Ovary (tissue), 9 donors: ENCODE measurements around the gene DNAJB1. TPM values are rescaled to one million over a fixed set of nuclear protein-coding genes. Genes with fewer than 3 reads are reported as not detected.

Experiments used
- DNase-seq, 5 donors: peaks; one replicate each; pipeline ENCODE4 v3.0.0-alpha.2; 2019 to 2020
- H3K27ac ChIP-seq, 2 donors: fragments of 200-600 bp; one replicate each; pipeline versions ENCODE4 v1.5.1 to v1.8.0; 2019 to 2022
- H3K27me3 ChIP-seq: fragments of 200-600 bp; one replicate; pipeline ENCODE4 v1.8.0; 2022
- H3K36me3 ChIP-seq: fragments of 200-600 bp; sonication (generic); one replicate; pipeline ENCODE4 v1.5.1; 2019
- H3K4me1 ChIP-seq: one replicate; pipeline ENCODE4 v1.8.1; 2013; ENCODE audit warnings: mild to moderate bottlenecking, moderate library complexity; ENCODE audit not compliant: insufficient read depth
- H3K4me3 ChIP-seq: fragments of 200-600 bp; sonication (generic); one replicate; pipeline ENCODE4 v1.5.1; 2017
- H3K9me3 ChIP-seq, 2 donors: fragments of 200-600 bp in 1 of 2; sonication (generic) in 1 of 2; one replicate each; pipeline versions ENCODE4 v1.5.1 to v1.8.1; 2013 to 2019; ENCODE audit warnings: mild to moderate bottlenecking in 1 of 2, moderate library complexity in 1 of 2
- CTCF ChIP-seq, 3 donors: fragments of 450-650 bp in 2 of 3; fragments of 200-600 bp in 1 of 3; IDR thresholded peaks; one replicate each; pipeline versions ENCODE4 v1.5.1 to v1.8.0; 2016 to 2022; ENCODE audit warnings: antibody characterized with exemption in 3 of 3, mild to moderate bottlenecking in 1 of 3
- EP300 ChIP-seq: sonication (generic); formaldehyde crosslinking; IDR thresholded peaks from one replicate; pipeline ENCODE4 v1.6.1; 2017; ENCODE audit warnings: antibody characterized with exemption
- POLR2A ChIP-seq: fragments of 450-650 bp; IDR thresholded peaks from one replicate; pipeline ENCODE4 v1.6.1; 2017; ENCODE audit warnings: antibody characterized with exemption, mild to moderate bottlenecking, moderate library complexity
- WGBS, 3 donors: extraction: QIAGEN DNeasy Blood & Tissue Kit in 1 of 3; methylation state at CpG; one replicate each; pipeline versions ENCODE4 v1.1.5 to v1.1.7; 2013 to 2017; 5-methylcytosine and 5-hydroxymethylcytosine counted together
- intact Hi-C, 4 donors: fragments of 100-400 bp; cut with DNase I; formaldehyde crosslinking; loops; one replicate each; pipeline versions ENCODE4 v1.11.0 to v1.15.1; 2022 to 2023
- polyA plus RNA-seq, 2 donors: library from polyadenylated mRNA; stranded (reverse); fragments of 200-250 nt in 1 of 2; fragments of 350-450 nt in 1 of 2; fragmentation: Illumina TruSeq in 1 of 2; extraction: RNeasy Lipid Tissue Mini Kit (QIAGEN cat#74804) in 1 of 2; gene quantifications; one replicate each; pipeline ENCODE4 v1.2.3, GENCODE V29; 2013 to 2014
- total RNA-seq, 7 donors: library from RNA; depleted of rRNA in 2 of 7; stranded (reverse); fragments of >200 nt in 2 of 7; fragmentation: NEBNext Ultra II Directional in 3 of 7; extraction: Animal tissue kit (Norgen Biotek cat#: 25700) in 3 of 7; gene quantifications; one replicate each; pipeline versions ENCODE4 v1.1.0 to v1.2.4, GENCODE V29; 2016 to 2023
- donor health status: DM: no; HTN: no; CAD: no; lungs with moderate emphysema.
- donor health status: DM: no; HTN: no; CAD: no.
- donor health status: Bipolar disorder and iron deficiency.
- donor health status: DM: yes; HTN: yes; CAD: no.
- donor health status: DM: no; HTN: no; CAD: no.
- donor health status: DM: yes; HTN: yes; CAD: no.

The DNAJB1 gene
- total and polyA plus RNA-seq, 9 donors: 52.4 to 151 (median 75.1) TPM

GRCh38 chr19:14494910-14495671 is 23.1 kb downstream of the DNAJB1 start:
- Histone ChIP-seq H3K27ac (peak overlapping the region; percentile 51 to 61), H3K4me1 (no peaks in the 10 kb centered on the region), H3K9me3 (no peaks in the 10 kb centered on the region), H3K36me3 (no peaks in the 10 kb centered on the region), H3K27me3 (no peaks in the 10 kb centered on the region), H3K4me3 (peak overlapping the region; percentile 74)
- DNase-seq: no peak
- 14 to 20% (median 19%) methylated on average over 14 of the region's 14 CpGs for WGBS, 3 donors
- intact Hi-C loops: no loop called here
- TF ChIP-seq POLR2A: no peak
- no peak for TF ChIP-seq EP300
- TF ChIP-seq CTCF (IDR thresholded peaks at IDR 0.05): no peak

GRCh38 chr19:14494411-14494810 is 23.8 kb downstream of the DNAJB1 start:
- Histone ChIP-seq H3K4me3 (no peak overlapping the region), H3K4me1 (no peaks in the 10 kb centered on the region), H3K9me3 (no peaks in the 10 kb centered on the region), H3K36me3 (no peaks in the 10 kb centered on the region), H3K27me3 (no peaks in the 10 kb centered on the region), H3K27ac (no peak overlapping the region)
- no peak for DNase-seq
- WGBS, 3 donors: 85 to 90% (median 89%) methylated on average over 4 of the region's 4 CpGs
- intact Hi-C loops: no loop called here
- TF ChIP-seq POLR2A: no peak
- no peak for TF ChIP-seq EP300
- TF ChIP-seq CTCF (IDR thresholded peaks at IDR 0.05): no peak

GRCh38 chr19:14492756-14493337 is 25.4 kb downstream of the DNAJB1 start:
- no peaks in the 10 kb centered on the region for H3K9me3 ChIP-seq
- intact Hi-C loops: no loop called here
- 89 to 93% (median 89%) methylated on average over 5 of the region's 5 CpGs for WGBS, 3 donors
- TF ChIP-seq CTCF (IDR thresholded peaks at IDR 0.05) (no peak), EP300 (no peak), POLR2A (no peak)
- no peak overlapping the region for H3K27ac ChIP-seq
- H3K4me1 ChIP-seq: no peaks in the 10 kb centered on the region
- no peak overlapping the region for H3K4me3 ChIP-seq
- DNase-seq: no peak
- H3K36me3 ChIP-seq: no peaks in the 10 kb centered on the region
- no peaks in the 10 kb centered on the region for H3K27me3 ChIP-seq

- TF ChIP-seq CTCF (IDR thresholded peaks at IDR 0.05): no peak
- no peak for TF ChIP-seq EP300
- no peak for TF ChIP-seq POLR2A
- Histone ChIP-seq H3K4me3 (no peak overlapping the region), H3K4me1 (no peaks in the 10 kb centered on the region), H3K27me3 (no peaks in the 10 kb centered on the region), H3K27ac (no peak overlapping the region), H3K36me3 (no peaks in the 10 kb centered on the region), H3K9me3 (no peaks in the 10 kb centered on the region)
- intact Hi-C loops: loop anchor here in 1 of 4 donors (10.0 kb wide), 1 partner anchor 343 kb away; no protein-coding TSS in a partner anchor
- 93 to 94% (median 94%) methylated on average over 16 of the region's 16 CpGs for WGBS, 3 donors
- no peak for DNase-seq
Measured at GRCh38 chr19:14487370-14488125, 30.6 kb downstream of the DNAJB1 start.
